Thoracic aorta (tissue), 2 donors: Measurements from ENCODE around the gene NOL4L. TPM values are rescaled to one million over a fixed set of nuclear protein-coding genes. Genes with fewer than 3 reads are reported as not detected.

Experiments
- ATAC-seq: fragments of 150-250 bp; one replicate; pipeline ENCODE4 v1.8.0; 2017; ENCODE audit warnings: low read depth; ENCODE audit not compliant: insufficient number of reproducible peaks, low FRiP score
- DNase-seq: peaks from one replicate; pipeline ENCODE4 v3.0.0-alpha.2; 2020; ENCODE audit warnings: low spot score
- H3K27ac ChIP-seq, 2 donors: fragments of 200-600 bp; sonication (generic); 1 replicate in 1 of 2; 2 replicates in 1 of 2; pipeline ENCODE4 v1.5.1; 2016; ENCODE audit warnings: mild to moderate bottlenecking in 2 of 2, moderate library complexity in 2 of 2
- H3K27me3 ChIP-seq: fragments of 200-600 bp; sonication (generic); replicated peaks from 2 replicates; pipeline ENCODE4 v1.6.0; 2016; ENCODE audit warnings: mild to moderate bottlenecking; ENCODE audit not compliant: insufficient read depth
- H3K36me3 ChIP-seq: fragments of 200-600 bp; sonication (generic); one replicate; pipeline ENCODE4 v1.5.1; 2016
- H3K4me1 ChIP-seq, 2 donors: fragments of 200-600 bp; sonication (generic); 1 replicate in 1 of 2; 2 replicates in 1 of 2; pipeline versions ENCODE4 v1.5.1 to v1.6.0; 2016; ENCODE audit warnings: low read depth in 2 of 2, mild to moderate bottlenecking in 1 of 2; ENCODE audit not compliant: control insufficient read depth in 1 of 2
- H3K4me3 ChIP-seq: fragments of 200-600 bp; sonication (generic); 2 replicates; pipeline ENCODE4 v1.5.1; 2016; ENCODE audit warnings: mild to moderate bottlenecking
- H3K9me3 ChIP-seq: fragments of 200-600 bp; sonication (generic); 2 replicates; pipeline ENCODE4 v1.5.1; 2016
- CTCF ChIP-seq: fragments of 200-600 bp; sonication (generic); IDR thresholded peaks from one replicate; pipeline ENCODE4 v1.5.1; 2019; ENCODE audit warnings: antibody characterized with exemption
- total RNA-seq, 2 donors: library from RNA; depleted of rRNA; stranded (reverse); fragments of >200 nt; gene quantifications; one replicate each; pipeline versions ENCODE4 v1.1.0 to v1.2.3, GENCODE V29; 2016

The NOL4L gene
- total RNA-seq, 2 donors from 2014 or later: 17.5 to 23.7 TPM

GRCh38 chr20:32628960-32629530 lies 43.9 kb upstream of the NOL4L start:
- H3K4me3 ChIP-seq: no peak overlapping the region
- H3K27me3 ChIP-seq: no peaks in the 10 kb centered on the region

GRCh38 chr20:32626859-32627636 lies 41.9 kb upstream of the NOL4L start:
- no peaks in the 10 kb centered on the region for H3K9me3 ChIP-seq
- H3K27ac ChIP-seq: no peak overlapping the region
- DNase-seq (no peak), ATAC-seq (no peak)
- peak overlapping the region; percentile 27 for H3K4me3 ChIP-seq
- H3K27me3 ChIP-seq: no peaks in the 10 kb centered on the region
- H3K4me1 ChIP-seq: peaks cover 4 to 10% of the 10 kb centered on the region in 2 donors
- no peaks in the 10 kb centered on the region for H3K36me3 ChIP-seq
- TF ChIP-seq CTCF: no peak

More at GRCh38 chr20:32628960-32629530, 43.9 kb upstream of the NOL4L start:
- Histone ChIP-seq H3K9me3 (no peaks in the 10 kb centered on the region), H3K4me1 (peaks cover 4 to 10% of the 10 kb centered on the region in 2 donors), H3K27ac (no peak overlapping the region), H3K36me3 (no peaks in the 10 kb centered on the region)
- ATAC-seq: no peak
- DNase-seq: no peak
- TF ChIP-seq CTCF: no peak

GRCh38 chr20:32626407-32626806 lies 41.3 kb upstream of the NOL4L start:
- Histone ChIP-seq H3K36me3 (no peaks in the 10 kb centered on the region), H3K9me3 (no peaks in the 10 kb centered on the region), H3K4me1 (peaks cover 4 to 10% of the 10 kb centered on the region in 2 donors), H3K27ac (no peak overlapping the region), H3K27me3 (no peaks in the 10 kb centered on the region), H3K4me3 (no peak overlapping the region)
- ATAC-seq (no peak), DNase-seq (no peak)
- TF ChIP-seq CTCF: no peak

GRCh38 chr20:32625996-32626395 lies 40.9 kb upstream of the NOL4L start:
- peaks cover 4 to 10% of the 10 kb centered on the region in 2 donors for H3K4me1 ChIP-seq
- no peak overlapping the region for H3K27ac ChIP-seq
- no peak for DNase-seq
- ATAC-seq: no peak
- no peaks in the 10 kb centered on the region for H3K27me3 ChIP-seq
- no peaks in the 10 kb centered on the region for H3K9me3 ChIP-seq
- no peak overlapping the region for H3K4me3 ChIP-seq
- no peak for TF ChIP-seq CTCF
- no peaks in the 10 kb centered on the region for H3K36me3 ChIP-seq

- Histone ChIP-seq H3K27ac (no peak overlapping the region), H3K36me3 (no peaks in the 10 kb centered on the region), H3K4me3 (no peak overlapping the region), H3K9me3 (no peaks in the 10 kb centered on the region), H3K27me3 (no peaks in the 10 kb centered on the region), H3K4me1 (peaks cover 4 to 10% of the 10 kb centered on the region in 2 donors)
- TF ChIP-seq CTCF: no peak
- DNase-seq: no peak
- ATAC-seq: no peak
These were observed 39.7 kb upstream of the NOL4L start for GRCh38 chr20:32624687-32625345.
